ENCODE data around the gene MDM1.

MDM1 gene

GRCh38 chr12:68319988-68320623 is 12.1 kb downstream of the MDM1 start:
- no peak for DNase-seq

- peak; percentile 24 to 36 for DNase-seq
Measured at GRCh38 chr12:68317047-68317667, 15.0 kb downstream of the MDM1 start.

- DNase-seq = no peak
Measured at GRCh38 chr12:68310370-68310769, 21.8 kb downstream of the MDM1 start.

GRCh38 chr12:68306564-68306963 is 25.6 kb downstream of the MDM1 start:
- no peak for DNase-seq

- DNase-seq = no peak
Measured at GRCh38 chr12:68305278-68305677, 26.9 kb downstream of the MDM1 start.

GRCh38 chr12:68304626-68305025 is 27.5 kb downstream of the MDM1 start:
- no peak for DNase-seq

GRCh38 chr12:68303850-68304249 is 28.3 kb downstream of the MDM1 start:
- DNase-seq = no peak

GRCh38 chr12:68297929-68298328 is 34.2 kb downstream of the MDM1 start:
- DNase-seq = no peak

- DNase-seq = no peak
Measured at GRCh38 chr12:68294251-68294650, 37.9 kb downstream of the MDM1 start.

GRCh38 chr12:68293347-68293746 is 38.8 kb downstream of the MDM1 start:
- DNase-seq = no peak

GRCh38 chr12:68292151-68292943 is 39.8 kb downstream of the MDM1 start:
- no peak for DNase-seq

- DNase-seq = no peak
Measured at GRCh38 chr12:68291396-68292036, 40.6 kb downstream of the MDM1 start.

GRCh38 chr12:68290126-68290525 is 42.0 kb downstream of the MDM1 start:
- DNase-seq = peak; percentile 7 to 16

GRCh38 chr12:68287106-68287505 is 45.1 kb downstream of the MDM1 start:
- DNase-seq = no peak

- DNase-seq = no peak
Measured at GRCh38 chr12:68286396-68286795, 45.8 kb downstream of the MDM1 start.

- DNase-seq = no peak
Measured at GRCh38 chr12:68285541-68285940, 46.6 kb downstream of the MDM1 start.

- DNase-seq = no peak
Measured at GRCh38 chr12:68281322-68282077, 50.7 kb downstream of the MDM1 start.

GRCh38 chr12:68280240-68280639 is 51.9 kb downstream of the MDM1 start:
- no peak for DNase-seq

- DNase-seq = no peak
Measured at GRCh38 chr12:68279227-68280054, 52.7 kb downstream of the MDM1 start.

- no peak for DNase-seq
Measured at GRCh38 chr12:68276402-68276930, 55.7 kb downstream of the MDM1 start.

GRCh38 chr12:68272732-68273131 is 59.4 kb downstream of the MDM1 start:
- DNase-seq = no peak

- DNase-seq = no peak
Measured at GRCh38 chr12:68271346-68271745, 60.8 kb downstream of the MDM1 start.

Measured in activated CD4-positive, alpha-beta T cell treated with anti-CD3 and anti-CD28 coated beads, Interleukin-2, amount 50 U/mL, for 4 hours (primary cell).